IgD-negative memory B cell (primary cell): ENCODE results near the gene EPHA10. TPM values are rescaled to one million over a fixed set of nuclear protein-coding genes. Genes with fewer than 3 reads are reported as not detected.
"Not testable (repeated sequence)": the region's sequence is repeated elsewhere in the genome, so short reads cannot be mapped to it uniquely, and the experiment has no call there.

ENCODE experiments used
- H3K27ac Mint-ChIP-seq, 3 donors: one replicate each; pipeline ENCODE4 v1.8.0; 2020 to 2022; ENCODE audit warnings: mild to moderate bottlenecking in 3 of 3, mixed read lengths in 3 of 3, moderate library complexity in 1 of 3
- H3K27me3 Mint-ChIP-seq: one replicate; pipeline ENCODE4 v1.8.0; 2021; ENCODE audit warnings: mixed read lengths
- H3K36me3 Mint-ChIP-seq: one replicate; pipeline ENCODE4 v1.8.0; 2020; ENCODE audit warnings: mild to moderate bottlenecking, mixed read lengths
- H3K4me1 Mint-ChIP-seq, 3 donors: one replicate each; pipeline ENCODE4 v1.8.0; 2020 to 2022; ENCODE audit warnings: mixed read lengths in 3 of 3, mild to moderate bottlenecking in 1 of 3
- H3K4me3 Mint-ChIP-seq, 4 donors: one replicate each; pipeline ENCODE4 v1.8.0; 2020 to 2022; ENCODE audit warnings: mild to moderate bottlenecking in 4 of 4, mixed read lengths in 4 of 4, moderate library complexity in 3 of 4
- H3K9me3 Mint-ChIP-seq, 3 donors: one replicate each; pipeline ENCODE4 v1.8.0; 2020 to 2021; ENCODE audit warnings: mixed read lengths in 3 of 3, mild to moderate bottlenecking in 1 of 3
- polyA plus RNA-seq: library from polyadenylated mRNA; unstranded; fragments of 300-500 nt; fragmentation: Illumina TruSeq; gene quantifications from one replicate; pipeline ENCODE4 v1.2.3, GENCODE V29; 2021

Gene EPHA10
- polyA plus RNA-seq, 1 donor from 2014 or later: not detected

GRCh38 chr1:37755951-37756560 is 8.9 kb downstream of the EPHA10 start:
- peaks cover 21% of the 10 kb centered on the region for H3K27me3 Mint-ChIP-seq
- no peaks in the 10 kb centered on the region for H3K9me3 Mint-ChIP-seq
- no peak overlapping the region for H3K27ac Mint-ChIP-seq
- no peaks in the 10 kb centered on the region for H3K36me3 Mint-ChIP-seq
- peak overlapping the region in 1 of 4 donors; percentile 23 for H3K4me3 Mint-ChIP-seq
- peaks cover 0 to 5% (median 5%) of the 10 kb centered on the region in 3 donors for H3K4me1 Mint-ChIP-seq

GRCh38 chr1:37755290-37755689 is 9.6 kb downstream of the EPHA10 start:
- Mint-ChIP-seq H3K27ac (no peak overlapping the region), H3K4me3 (peak overlapping the region in 1 of 4 donors; percentile 15), H3K36me3 (no peaks in the 10 kb centered on the region), H3K27me3 (peaks cover 21% of the 10 kb centered on the region), H3K9me3 (no peaks in the 10 kb centered on the region), H3K4me1 (peaks cover 0 to 5% (median 5%) of the 10 kb centered on the region in 3 donors)

- no peak overlapping the region for H3K27ac Mint-ChIP-seq
- no peaks in the 10 kb centered on the region for H3K36me3 Mint-ChIP-seq
- peak overlapping the region in 3 of 4 donors; percentile 55 to 84 (median 73) for H3K4me3 Mint-ChIP-seq
- H3K9me3 Mint-ChIP-seq: no peaks in the 10 kb centered on the region
- peaks cover 0 to 5% (median 5%) of the 10 kb centered on the region in 3 donors for H3K4me1 Mint-ChIP-seq
- peaks cover 21% of the 10 kb centered on the region for H3K27me3 Mint-ChIP-seq
These were observed 11.2 kb downstream of the EPHA10 start for GRCh38 chr1:37753473-37754321.

GRCh38 chr1:37752583-37753471 is 12.1 kb downstream of the EPHA10 start:
- peaks cover 0 to 5% (median 5%) of the 10 kb centered on the region in 3 donors for H3K4me1 Mint-ChIP-seq
- H3K27me3 Mint-ChIP-seq: peaks cover 21% of the 10 kb centered on the region
- H3K4me3 Mint-ChIP-seq: peak overlapping the region; percentile 61 to 88 (median 80)
- no peaks in the 10 kb centered on the region for H3K9me3 Mint-ChIP-seq
- H3K36me3 Mint-ChIP-seq: no peaks in the 10 kb centered on the region
- no peak overlapping the region for H3K27ac Mint-ChIP-seq

DNA sequence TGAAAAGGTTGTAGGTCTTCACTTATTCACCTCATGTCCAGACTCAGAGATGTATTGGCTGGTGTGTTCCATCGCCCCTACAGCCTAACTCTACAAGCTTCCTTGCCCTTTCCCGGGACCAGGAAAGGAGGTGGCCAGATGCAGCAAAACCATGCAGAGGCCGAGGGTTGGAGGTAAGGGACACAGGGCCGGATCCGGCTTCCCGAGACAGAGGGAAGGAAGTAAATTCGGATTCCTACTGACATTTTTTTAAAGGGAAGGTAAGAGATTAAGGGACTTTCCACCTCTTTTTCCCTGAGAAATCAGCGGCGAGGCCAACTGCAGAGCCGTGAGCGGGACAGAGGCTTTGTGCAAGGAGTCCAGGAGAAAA is 12.7 kb downstream of the EPHA10 start:
- no peak overlapping the region for H3K27ac Mint-ChIP-seq
- no peaks in the 10 kb centered on the region for H3K9me3 Mint-ChIP-seq

GRCh38 chr1:37748565-37748964 is 16.4 kb downstream of the EPHA10 start:
- Mint-ChIP-seq H3K4me3 (no peak overlapping the region), H3K27ac (no peak overlapping the region), H3K4me1 (peaks cover 0 to 5% (median 3%) of the 10 kb centered on the region in 3 donors), H3K9me3 (peaks cover 0 to 4% (median 3%) of the 10 kb centered on the region in 3 donors), H3K36me3 (peaks cover 2% of the 10 kb centered on the region), H3K27me3 (peaks cover 20% of the 10 kb centered on the region)

More for the DNA sequence above, 12.7 kb downstream of the EPHA10 start:
- Mint-ChIP-seq H3K36me3 (peaks cover 2% of the 10 kb centered on the region), H3K4me1 (peaks cover 0 to 5% (median 5%) of the 10 kb centered on the region in 3 donors), H3K27me3 (peaks cover 26% of the 10 kb centered on the region), H3K4me3 (peak overlapping the region; percentile 61 to 88 (median 80))

DNA sequence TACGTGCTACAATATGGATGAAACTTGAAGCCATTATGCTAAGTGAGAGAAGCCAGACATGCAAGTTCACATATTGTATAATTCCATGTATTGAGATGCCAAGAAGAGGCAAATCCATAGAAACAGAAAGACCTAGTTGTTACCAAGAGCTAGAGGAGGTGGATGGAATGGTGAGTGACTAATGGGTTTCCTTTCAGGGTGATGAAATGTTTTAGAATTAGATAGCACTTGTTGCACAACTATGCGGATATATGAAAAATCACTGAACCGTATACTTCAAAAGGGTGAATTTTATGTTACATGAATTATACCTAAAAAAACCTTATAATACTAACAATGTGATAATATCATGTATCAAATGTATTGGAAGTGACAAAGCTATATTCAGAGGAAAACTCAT is 18.1 kb downstream of the EPHA10 start:
- Mint-ChIP-seq H3K27me3 (peaks cover 15% of the 10 kb centered on the region), H3K27ac (no peak overlapping the region), H3K4me1 (peaks cover 0 to 1% (median 0%) of the 10 kb centered on the region in 3 donors), H3K36me3 (peaks cover 4% of the 10 kb centered on the region), H3K9me3 (peaks cover 0 to 4% (median 3%) of the 10 kb centered on the region in 3 donors), H3K4me3 (no peak overlapping the region)

DNA sequence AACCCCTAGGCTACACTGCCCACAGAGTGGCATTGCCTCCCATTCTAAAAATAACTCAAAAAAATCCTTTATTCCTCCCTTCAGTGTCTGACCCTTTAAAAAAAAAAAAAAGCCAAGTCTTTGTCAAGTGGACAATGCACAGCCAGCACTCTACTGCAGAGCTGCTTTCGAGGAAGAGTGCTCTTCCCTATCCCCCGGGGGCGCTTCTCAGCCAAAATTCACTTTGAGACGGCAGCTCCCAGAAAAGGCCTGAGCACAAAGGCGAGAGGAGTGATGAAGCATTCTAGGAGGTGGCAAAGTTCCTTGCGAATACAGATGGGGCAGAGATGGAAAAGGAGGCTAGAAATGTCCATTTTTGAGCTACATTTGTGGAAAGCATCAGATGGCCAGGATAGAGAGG is 23.3 kb downstream of the EPHA10 start:
- Mint-ChIP-seq H3K27ac (no peak overlapping the region), H3K4me3 (no peak overlapping the region), H3K36me3 (peaks cover 6% of the 10 kb centered on the region), H3K4me1 (peaks cover 0 to 1% (median 0%) of the 10 kb centered on the region in 3 donors), H3K27me3 (peaks cover 10% of the 10 kb centered on the region), H3K9me3 (peaks cover 2 to 4% (median 3%) of the 10 kb centered on the region in 3 donors)

- peaks cover 6% of the 10 kb centered on the region for H3K36me3 Mint-ChIP-seq
- H3K4me3 Mint-ChIP-seq: no peak overlapping the region
- H3K4me1 Mint-ChIP-seq: peaks cover 0 to 1% (median 0%) of the 10 kb centered on the region in 3 donors
- H3K9me3 Mint-ChIP-seq: peaks cover 0 to 4% (median 2%) of the 10 kb centered on the region in 3 donors
- no peak overlapping the region for H3K27ac Mint-ChIP-seq
- peaks cover 10% of the 10 kb centered on the region for H3K27me3 Mint-ChIP-seq
These were observed 23.8 kb downstream of the EPHA10 start for GRCh38 chr1:37741130-37741529.

GRCh38 chr1:37739222-37739621 is 25.7 kb downstream of the EPHA10 start:
- Mint-ChIP-seq H3K4me3 (no peak overlapping the region), H3K36me3 (peaks cover 6% of the 10 kb centered on the region), H3K27ac (no peak overlapping the region), H3K27me3 (peaks cover 20% of the 10 kb centered on the region), H3K9me3 (peaks cover 0 to 7% (median 2%) of the 10 kb centered on the region in 3 donors), H3K4me1 (peaks cover 0 to 1% (median 0%) of the 10 kb centered on the region in 3 donors)

GRCh38 chr1:37738619-37739018 is 26.3 kb downstream of the EPHA10 start:
- H3K27ac Mint-ChIP-seq, H3K9me3 Mint-ChIP-seq, H3K36me3 Mint-ChIP-seq, H3K4me3 Mint-ChIP-seq, H3K4me1 Mint-ChIP-seq: not testable (repeated sequence)
- H3K27me3 Mint-ChIP-seq: peaks cover 22% of the 10 kb centered on the region

- not testable (repeated sequence) for H3K36me3 Mint-ChIP-seq, H3K4me3 Mint-ChIP-seq, H3K4me1 Mint-ChIP-seq, H3K27ac Mint-ChIP-seq, H3K9me3 Mint-ChIP-seq
- peaks cover 23% of the 10 kb centered on the region for H3K27me3 Mint-ChIP-seq
These were observed 26.9 kb downstream of the EPHA10 start for GRCh38 chr1:37737975-37738374.

- H3K4me3 Mint-ChIP-seq: no peak overlapping the region
These were observed 30.0 kb downstream of the EPHA10 start for GRCh38 chr1:37734629-37735591.

More at GRCh38 chr1:37734629-37735591, 30.0 kb downstream of the EPHA10 start:
- Mint-ChIP-seq H3K27me3 (peaks cover 31% of the 10 kb centered on the region), H3K4me1 (peaks cover 0 to 1% (median 0%) of the 10 kb centered on the region in 3 donors), H3K9me3 (peaks cover 0 to 7% (median 2%) of the 10 kb centered on the region in 3 donors), H3K27ac (no peak overlapping the region), H3K36me3 (no peaks in the 10 kb centered on the region)
